NOMO-1 (cell line): ENCODE measurements around the gene SLC41A1.

Experiments
- DNase-seq, 2 experiments: peaks; one replicate each; lab custom pipeline; 2025; ENCODE audit not compliant: unreplicated experiment in 2 of 2; lab: John Stamatoyannopoulos, UW

The SLC41A1 gene

GRCh38 chr1:205760606-205761005 is 52.4 kb downstream of the SLC41A1 start:
- DNase-seq = no peak

- no peak for DNase-seq
These were observed 56.4 kb downstream of the SLC41A1 start for GRCh38 chr1:205756552-205756951.

- no peak for DNase-seq
These were observed 58.1 kb downstream of the SLC41A1 start for GRCh38 chr1:205754857-205755256.

- DNase-seq = no peak
These were observed 61.9 kb downstream of the SLC41A1 start for GRCh38 chr1:205751036-205751651.

GRCh38 chr1:205750138-205751035 is 62.6 kb downstream of the SLC41A1 start, which contains the start of gene NUCKS1:
Gene NUCKS1, minus strand, starts transcription at chr1:205750182. Its CDS starts 209 bp downstream, at chr1:205749973.
- peak; percentile 97 to 98 for DNase-seq

- DNase-seq = peak; percentile 90 to 97
These were observed 63.5 kb downstream of the SLC41A1 start for GRCh38 chr1:205749234-205750137.

GRCh38 chr1:205748403-205749233 is 64.4 kb downstream of the SLC41A1 start:
- DNase-seq = peak; percentile 76 to 81

GRCh38 chr1:205746757-205747412 is 66.1 kb downstream of the SLC41A1 start:
- no peak for DNase-seq

- no peak for DNase-seq
These were observed 68.6 kb downstream of the SLC41A1 start for GRCh38 chr1:205744403-205744802.

GRCh38 chr1:205743977-205744376 is 69.0 kb downstream of the SLC41A1 start:
- no peak for DNase-seq

- DNase-seq = no peak
These were observed 71.3 kb downstream of the SLC41A1 start for GRCh38 chr1:205741681-205742080.

- DNase-seq = no peak
These were observed 73.4 kb downstream of the SLC41A1 start for GRCh38 chr1:205739348-205740160.
